NCI-H460 (cell line): Measurements from ENCODE around the gene F5. TPM values are rescaled to one million over a fixed set of nuclear protein-coding genes. Genes with fewer than 3 reads are reported as not detected.
"Not testable (repeated sequence)": the region's sequence is repeated elsewhere in the genome, so short reads cannot be mapped to it uniquely, and the experiment has no call there.

Experiments used
- DNase-seq: peaks from one replicate; pipeline ENCODE4 v3.0.0-alpha.2; 2016; ENCODE audit warnings: low read depth; ENCODE audit errors: extremely low read depth
- total RNA-seq: library from RNA; depleted of rRNA; stranded (reverse); fragments of >200 nt; shearing (Covaris generic); gene quantifications from 2 replicates; pipeline ENCODE4 v1.2.3, GENCODE V29; 2014

Gene F5
- total RNA-seq, 1 experiment from 2014 or later = not detected

- peak; percentile 76 for DNase-seq
Observed at GRCh38 chr1:169546087-169546995, 39.9 kb downstream of the F5 start.

DNA sequence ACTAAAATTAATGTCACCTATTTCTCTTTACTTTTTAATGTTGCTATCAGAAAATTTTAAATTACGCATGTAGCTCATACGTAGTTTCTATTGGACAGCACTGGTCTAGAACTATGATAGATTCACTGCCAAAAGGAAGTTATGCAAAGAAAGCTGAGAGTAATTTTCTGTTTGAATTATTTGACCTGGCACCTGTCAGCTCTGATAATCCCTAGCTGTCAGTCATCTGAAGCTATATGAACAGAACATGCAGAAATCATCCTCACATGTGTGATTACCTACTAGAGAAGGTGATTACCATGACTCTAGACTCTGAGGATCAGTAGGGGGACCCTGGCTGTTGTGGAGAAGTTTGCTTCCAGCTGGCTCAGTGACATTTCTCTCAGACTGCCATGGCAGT lies 40.8 kb downstream of the F5 start:
- DNase-seq = no peak

GRCh38 chr1:169538998-169539871 lies 47.0 kb downstream of the F5 start:
- DNase-seq = no peak

DNA sequence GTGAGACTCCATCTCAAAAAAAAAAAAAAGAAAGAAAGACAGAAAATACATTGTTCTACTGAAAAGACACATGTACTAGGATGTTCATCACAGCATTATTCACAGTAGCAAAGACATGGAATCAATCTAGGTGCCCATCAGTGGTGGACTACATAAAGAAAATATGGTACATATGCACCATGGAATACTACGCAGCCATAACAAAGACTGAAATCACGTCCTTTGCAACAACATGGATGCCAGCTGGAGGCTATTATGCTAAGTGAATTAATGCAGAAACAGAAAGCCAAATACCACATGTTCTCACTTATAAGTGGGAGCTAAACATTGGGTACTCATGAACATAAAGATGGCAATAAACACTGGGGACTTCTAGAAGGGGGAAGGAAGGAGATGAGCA lies 51.6 kb downstream of the F5 start:
- no peak for DNase-seq

GRCh38 chr1:169533528-169534190 lies 52.6 kb downstream of the F5 start:
- DNase-seq = not testable (repeated sequence)

- no peak for DNase-seq
Observed at GRCh38 chr1:169530448-169530847, 55.8 kb downstream of the F5 start.

DNA sequence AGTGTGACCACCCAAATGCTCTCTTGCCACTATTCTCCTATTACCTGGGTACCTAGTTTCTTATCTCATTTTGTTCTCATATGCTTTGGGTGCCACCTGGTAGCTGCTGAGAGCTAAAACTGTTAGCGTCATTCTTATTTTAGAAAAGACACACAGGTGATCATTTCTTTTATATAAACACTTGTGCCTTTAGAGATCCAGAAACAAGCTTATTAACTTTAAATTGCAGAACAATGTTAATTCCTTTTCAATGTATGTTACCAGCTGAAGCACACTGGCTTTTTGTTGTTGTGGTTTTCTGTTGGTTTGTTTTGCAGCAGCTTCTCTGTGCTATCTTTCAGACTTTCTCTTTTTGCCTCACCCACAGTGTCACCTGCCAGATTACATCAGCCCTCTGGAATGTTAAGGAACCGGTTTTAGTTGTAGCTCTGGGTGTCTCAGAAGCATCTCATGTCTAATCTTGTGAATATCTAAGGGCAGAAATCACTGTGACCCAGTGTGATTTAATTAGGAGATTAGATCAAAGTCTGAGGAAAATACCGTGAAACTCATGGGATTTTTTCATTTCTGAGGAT lies 57.1 kb downstream of the F5 start:
- no peak for DNase-seq

DNA sequence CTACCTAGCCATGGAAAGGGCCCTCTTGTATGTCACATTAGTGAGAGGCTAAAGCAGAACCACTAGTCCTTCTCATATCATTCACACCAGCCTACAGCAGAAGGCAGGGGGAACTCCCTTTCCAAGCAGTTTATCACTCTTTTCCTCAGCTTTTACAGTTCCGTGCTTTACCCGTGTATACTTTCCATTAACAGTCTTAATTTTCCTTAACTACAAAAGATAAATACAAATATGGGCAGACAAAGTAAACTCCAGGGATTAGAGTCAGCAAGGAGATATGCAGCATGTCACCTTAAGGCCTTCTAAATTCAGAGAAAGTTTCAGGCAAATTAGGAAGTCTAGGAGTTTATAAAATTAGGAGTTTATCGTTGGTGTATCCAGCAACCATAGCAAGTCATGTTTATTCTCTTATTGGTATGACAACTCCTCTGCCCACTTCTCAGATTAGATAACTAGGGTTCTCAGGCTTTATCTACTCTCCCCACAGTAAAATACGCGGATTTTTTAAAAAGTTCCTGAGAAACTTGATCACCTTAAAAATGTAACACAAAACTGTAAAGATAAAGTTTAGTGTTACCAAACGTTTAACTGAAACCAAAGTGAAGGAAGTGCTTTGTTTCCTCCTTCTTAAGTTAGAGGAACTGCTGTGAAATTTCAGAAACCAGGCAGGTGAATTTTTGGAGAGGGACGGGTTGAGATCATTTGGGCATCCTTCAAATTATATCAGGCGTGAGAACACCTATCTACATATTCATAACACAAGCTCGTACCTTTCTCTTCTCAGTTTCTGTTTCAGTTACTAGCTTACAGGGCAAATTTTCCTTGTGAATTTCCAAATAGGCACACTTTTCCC lies 57.8 kb downstream of the F5 start:
- DNase-seq = no peak

DNA sequence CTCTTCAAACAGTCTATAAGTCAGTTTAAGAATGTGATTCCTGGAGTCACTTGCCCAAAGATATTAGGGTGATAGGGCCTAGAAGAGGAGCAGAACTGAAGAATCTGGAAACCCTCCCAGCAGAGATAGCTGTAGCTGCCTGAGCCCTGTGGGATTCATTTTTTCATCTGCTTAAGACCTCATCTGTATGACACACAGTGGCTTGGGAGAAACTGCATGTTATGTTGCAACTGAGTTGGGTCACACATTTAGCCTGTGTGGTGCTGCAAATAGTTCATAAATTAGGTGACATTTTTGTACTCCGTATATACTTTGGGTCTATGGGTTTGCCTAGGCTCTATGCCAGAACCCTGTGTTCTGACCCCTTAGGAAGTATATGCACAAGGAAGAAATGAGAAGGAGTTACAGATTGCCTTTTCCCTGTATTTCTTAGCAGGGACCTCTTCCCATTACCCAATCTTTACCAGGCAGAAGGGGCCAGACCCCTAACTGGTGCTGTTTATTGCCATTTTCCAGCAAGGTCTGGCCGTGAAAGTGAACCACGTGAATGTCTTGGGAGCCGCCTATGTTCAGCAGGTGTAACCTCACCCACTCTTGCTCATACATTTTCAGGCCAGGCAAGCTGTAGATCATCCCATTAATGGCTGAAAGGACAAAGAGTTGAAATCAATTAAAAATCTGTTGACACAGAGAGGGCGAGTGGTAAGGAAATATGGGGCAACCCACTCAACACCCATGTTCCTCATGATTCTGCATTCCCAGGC lies 58.6 kb downstream of the F5 start:
- DNase-seq = no peak

DNA sequence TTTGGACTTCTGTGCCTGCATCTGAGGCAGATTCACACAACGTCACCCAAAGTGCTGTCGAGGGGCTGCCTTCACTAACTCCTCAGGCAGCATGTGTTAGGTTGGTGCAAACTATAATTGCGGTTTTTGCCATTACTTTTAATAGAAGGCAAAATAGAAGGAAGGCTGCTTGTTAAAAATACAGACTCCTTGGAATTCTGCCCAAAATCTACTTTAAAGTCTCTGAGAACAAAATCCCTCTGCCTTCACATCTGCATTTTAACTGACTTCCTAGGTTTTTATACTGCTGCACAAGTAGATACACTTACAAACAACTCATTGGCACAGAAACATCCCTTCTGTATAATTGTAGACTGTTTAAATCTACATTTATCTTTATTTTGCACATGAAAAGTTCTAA lies 59.3 kb downstream of the F5 start:
- no peak for DNase-seq

GRCh38 chr1:169526120-169526832 lies 60.0 kb downstream of the F5 start:
- DNase-seq = no peak

- DNase-seq = no peak
Observed at GRCh38 chr1:169525391-169525790, 60.9 kb downstream of the F5 start.

DNA sequence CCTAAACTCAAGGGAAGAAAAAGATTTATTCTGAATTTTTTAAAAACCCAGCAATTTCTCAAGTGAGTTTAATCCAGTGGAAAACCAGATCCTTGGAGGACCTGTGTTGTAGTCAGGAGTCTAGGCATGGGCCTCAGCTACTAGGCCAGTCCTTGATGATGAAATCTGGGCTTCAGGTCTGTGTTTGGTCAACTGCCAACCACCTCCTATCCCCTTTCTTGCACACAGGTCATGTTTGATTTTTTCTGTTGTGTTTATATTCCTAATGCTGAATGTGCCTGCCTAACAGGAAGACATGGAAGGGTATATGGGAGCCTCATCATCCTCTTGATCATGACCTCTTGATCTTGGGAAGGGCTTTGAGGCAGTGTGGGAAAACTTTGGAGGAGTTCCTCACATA lies 62.4 kb downstream of the F5 start:
- DNase-seq = no peak

DNA sequence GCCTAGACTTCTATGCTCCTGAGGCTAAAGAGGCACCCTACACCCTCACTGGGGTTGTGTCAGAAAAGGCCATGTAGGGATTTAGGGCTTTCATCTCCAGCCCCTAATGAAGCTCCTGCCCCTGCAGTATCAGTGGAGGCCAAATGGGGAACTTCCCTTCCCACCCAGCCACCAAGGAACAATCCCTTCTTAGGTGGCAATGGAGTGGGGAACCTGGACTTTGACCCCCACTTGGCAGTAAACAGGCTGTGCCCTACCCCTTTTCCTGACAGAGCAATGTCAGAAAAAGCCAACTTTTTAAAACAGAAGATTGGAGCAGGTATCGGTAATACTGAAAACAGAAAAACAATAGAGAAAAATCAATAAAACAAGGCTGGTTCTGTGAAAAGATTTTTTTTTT lies 65.1 kb downstream of the F5 start:
- no peak for DNase-seq

DNA sequence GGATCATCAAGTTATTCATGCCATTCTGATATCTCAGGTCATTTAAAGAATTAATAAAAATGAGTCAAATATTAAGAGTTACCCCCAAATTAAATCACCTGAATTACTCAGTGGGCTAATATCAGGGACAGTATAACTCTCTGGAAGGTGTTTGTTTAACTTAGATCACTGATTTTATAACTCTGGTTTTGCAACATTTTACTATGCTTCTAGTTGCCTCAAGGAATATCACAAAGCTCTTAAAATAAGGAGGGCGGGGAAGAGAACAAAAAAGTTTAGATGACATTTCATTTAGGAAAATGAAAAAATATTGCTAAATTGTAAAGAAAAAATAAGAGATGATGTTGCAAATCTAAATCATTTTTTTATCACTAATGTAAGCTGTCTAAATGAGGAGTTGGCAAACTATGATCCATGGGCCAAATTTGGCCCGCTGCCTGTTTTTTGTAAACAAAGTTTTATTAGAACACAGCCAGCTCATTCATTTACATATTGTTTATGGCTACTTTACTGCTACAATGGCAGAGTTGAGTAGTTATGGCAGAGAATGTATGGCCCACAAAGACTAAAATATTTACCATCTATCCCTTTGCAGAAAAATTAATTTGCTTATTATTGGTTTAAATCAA lies 68.6 kb downstream of the F5 start:
- no peak for DNase-seq

DNA sequence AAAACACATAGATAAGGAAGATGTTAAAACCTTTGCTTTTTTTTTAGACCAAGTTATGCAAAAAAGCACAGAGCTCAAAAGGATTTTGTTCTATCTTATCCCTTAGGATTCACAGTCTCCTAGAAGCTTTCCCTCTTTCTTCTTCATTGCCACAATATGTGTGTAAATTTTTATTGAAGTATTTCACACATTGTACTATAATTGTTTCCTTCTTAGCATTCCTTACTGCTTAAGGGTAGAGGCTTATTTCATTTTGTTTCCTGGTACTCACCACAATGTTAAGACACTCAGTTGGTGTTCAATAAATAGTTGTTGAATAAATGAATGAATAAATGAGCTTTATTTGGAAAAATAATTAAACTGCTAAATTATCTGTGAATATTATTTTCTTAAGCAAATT lies 70.6 kb downstream of the F5 start:
- no peak for DNase-seq

GRCh38 chr1:169514566-169515270 lies 71.6 kb downstream of the F5 start:
- DNase-seq = no peak
